ENCODE measurements around the gene OTOP2.

DNA sequence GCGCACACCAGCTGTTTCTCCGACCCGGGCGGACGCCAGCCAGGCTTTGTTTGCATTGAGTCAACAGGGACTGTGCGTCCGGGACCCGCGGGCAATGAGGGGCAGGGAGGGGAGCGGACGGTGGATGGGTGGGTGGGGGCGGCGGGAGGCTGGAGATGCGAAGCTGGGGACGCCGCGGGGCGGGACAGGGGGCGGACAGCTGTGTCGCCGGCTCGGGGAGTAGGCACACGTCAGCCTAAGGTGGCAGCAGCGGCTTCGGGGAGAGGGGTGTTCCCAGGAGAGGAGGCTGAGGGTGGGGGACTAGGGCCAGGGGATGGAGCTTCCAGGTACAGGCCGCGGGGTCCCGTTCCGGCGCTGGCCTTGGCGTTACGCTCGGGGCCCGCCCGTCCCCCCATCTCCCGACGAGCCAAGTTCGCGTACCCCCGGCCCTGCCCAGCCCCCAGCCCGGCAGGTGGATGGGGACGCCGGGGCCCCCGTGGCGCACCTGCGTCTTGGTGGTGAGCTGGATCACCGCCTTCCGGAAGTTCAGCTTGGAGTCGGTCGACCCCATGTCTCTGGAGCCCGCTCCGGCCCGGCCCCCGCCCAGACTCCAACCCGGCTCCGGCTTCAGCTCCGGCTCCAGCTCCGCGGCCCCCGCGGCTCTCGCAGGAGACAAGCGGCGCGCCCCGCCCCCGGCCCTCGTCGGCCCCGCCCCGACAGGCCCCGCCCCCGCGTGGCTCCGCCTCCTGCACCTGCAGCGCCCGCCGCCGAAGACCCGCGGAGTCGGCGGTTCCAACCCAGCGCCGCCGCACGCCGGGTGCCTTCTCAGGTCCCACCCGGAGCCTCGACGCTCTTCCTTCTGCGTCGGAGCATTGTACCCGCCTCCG is 48.3 kb downstream of the OTOP2 start, which contains the start of gene HID1:
- TF ChIP-seq, protein P1, sequence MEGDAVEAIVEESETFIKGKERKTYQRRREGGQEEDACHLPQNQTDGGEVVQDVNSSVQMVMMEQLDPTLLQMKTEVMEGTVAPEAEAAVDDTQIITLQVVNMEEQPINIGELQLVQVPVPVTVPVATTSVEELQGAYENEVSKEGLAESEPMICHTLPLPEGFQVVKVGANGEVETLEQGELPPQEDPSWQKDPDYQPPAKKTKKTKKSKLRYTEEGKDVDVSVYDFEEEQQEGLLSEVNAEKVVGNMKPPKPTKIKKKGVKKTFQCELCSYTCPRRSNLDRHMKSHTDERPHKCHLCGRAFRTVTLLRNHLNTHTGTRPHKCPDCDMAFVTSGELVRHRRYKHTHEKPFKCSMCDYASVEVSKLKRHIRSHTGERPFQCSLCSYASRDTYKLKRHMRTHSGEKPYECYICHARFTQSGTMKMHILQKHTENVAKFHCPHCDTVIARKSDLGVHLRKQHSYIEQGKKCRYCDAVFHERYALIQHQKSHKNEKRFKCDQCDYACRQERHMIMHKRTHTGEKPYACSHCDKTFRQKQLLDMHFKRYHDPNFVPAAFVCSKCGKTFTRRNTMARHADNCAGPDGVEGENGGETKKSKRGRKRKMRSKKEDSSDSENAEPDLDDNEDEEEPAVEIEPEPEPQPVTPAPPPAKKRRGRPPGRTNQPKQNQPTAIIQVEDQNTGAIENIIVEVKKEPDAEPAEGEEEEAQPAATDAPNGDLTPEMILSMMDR (conservative IDR thresholded peaks at IDR 0.05; ENCODE audit: low read depth, low read length): no peak
- TF ChIP-seq EZH2phosphoT487 (IDR thresholded peaks at IDR 0.05; ENCODE audit: borderline replicate concordance, low read length): no peak

Data from PC-3 (cell line).